SHP77 treated with DMSO at 0.1 percent for 48 hours (cell line): ENCODE measurements around the gene POTEG.
"Not testable (repeated sequence)": the region's sequence is repeated elsewhere in the genome, so short reads cannot be mapped to it uniquely, and the experiment has no call there.

Source experiments
- DNase-seq: peaks from one replicate; lab custom pipeline; 2025; lab: John Stamatoyannopoulos, UW

The POTEG gene

GRCh38 chr14:19372813-19373500, 61.2 kb downstream of the POTEG start:
- not testable (repeated sequence) for DNase-seq

GRCh38 chr14:19371767-19372166, 62.4 kb downstream of the POTEG start:
- not testable (repeated sequence) for DNase-seq

GRCh38 chr14:19362803-19363202, 71.3 kb downstream of the POTEG start:
- DNase-seq = not testable (repeated sequence)

- DNase-seq = not testable (repeated sequence)
These were observed 71.8 kb downstream of the POTEG start for GRCh38 chr14:19362323-19362722.

GRCh38 chr14:19361636-19362253, 72.4 kb downstream of the POTEG start:
- DNase-seq = not testable (repeated sequence)

- DNase-seq = not testable (repeated sequence)
These were observed 73.1 kb downstream of the POTEG start for GRCh38 chr14:19360937-19361635.
